Renal cortical epithelial cell (primary cell): ENCODE data around the gene KRT27. TPM values are rescaled to one million over a fixed set of nuclear protein-coding genes. Genes with fewer than 3 reads are reported as not detected.
"Not testable (repeated sequence)": the region's sequence is repeated elsewhere in the genome, so short reads cannot be mapped to it uniquely, and the experiment has no call there.

Experiments
- DNase-seq: peaks from one replicate; pipeline ENCODE4 v3.0.0-alpha.2; 2011; ENCODE audit warnings: low read depth
- total RNA-seq: library from RNA; depleted of rRNA; stranded (reverse); fragments of >200 nt; gene quantifications from 2 replicates; pipeline ENCODE4 v1.2.3, GENCODE V29; 2014

The KRT27 gene, protein sequence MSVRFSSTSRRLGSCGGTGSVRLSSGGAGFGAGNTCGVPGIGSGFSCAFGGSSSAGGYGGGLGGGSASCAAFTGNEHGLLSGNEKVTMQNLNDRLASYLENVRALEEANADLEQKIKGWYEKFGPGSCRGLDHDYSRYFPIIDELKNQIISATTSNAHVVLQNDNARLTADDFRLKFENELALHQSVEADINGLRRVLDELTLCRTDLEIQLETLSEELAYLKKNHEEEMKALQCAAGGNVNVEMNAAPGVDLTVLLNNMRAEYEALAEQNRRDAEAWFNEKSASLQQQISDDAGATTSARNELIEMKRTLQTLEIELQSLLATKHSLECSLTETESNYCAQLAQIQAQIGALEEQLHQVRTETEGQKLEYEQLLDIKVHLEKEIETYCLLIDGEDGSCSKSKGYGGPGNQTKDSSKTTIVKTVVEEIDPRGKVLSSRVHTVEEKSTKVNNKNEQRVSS
- not detected in 2 replicates for total RNA-seq

DNA sequence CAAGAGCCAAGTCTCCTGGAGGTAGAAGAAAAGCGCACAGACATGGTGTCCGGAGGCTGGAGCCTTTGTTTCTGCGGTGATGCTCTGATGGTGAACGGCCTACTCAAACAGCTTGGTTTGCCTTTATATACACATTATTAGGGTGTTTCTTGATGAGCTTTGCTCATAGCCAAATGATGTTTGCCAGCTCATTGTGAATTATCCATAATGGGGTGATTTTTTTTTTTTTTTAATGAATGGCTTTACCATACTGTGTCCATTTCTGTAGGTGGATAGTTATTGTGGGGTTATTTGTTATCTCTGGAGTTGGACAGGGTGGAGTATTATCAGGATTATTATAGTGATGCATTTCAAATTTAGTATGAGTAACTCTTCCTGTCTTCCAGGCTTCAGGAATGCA, at the start of gene KRT27:
Gene KRT27, minus strand, starts transcription at position 101 of the 400 bp plus-strand sequence. Its CDS starts 57 bp downstream, at position 44.
- no peak for DNase-seq

DNA sequence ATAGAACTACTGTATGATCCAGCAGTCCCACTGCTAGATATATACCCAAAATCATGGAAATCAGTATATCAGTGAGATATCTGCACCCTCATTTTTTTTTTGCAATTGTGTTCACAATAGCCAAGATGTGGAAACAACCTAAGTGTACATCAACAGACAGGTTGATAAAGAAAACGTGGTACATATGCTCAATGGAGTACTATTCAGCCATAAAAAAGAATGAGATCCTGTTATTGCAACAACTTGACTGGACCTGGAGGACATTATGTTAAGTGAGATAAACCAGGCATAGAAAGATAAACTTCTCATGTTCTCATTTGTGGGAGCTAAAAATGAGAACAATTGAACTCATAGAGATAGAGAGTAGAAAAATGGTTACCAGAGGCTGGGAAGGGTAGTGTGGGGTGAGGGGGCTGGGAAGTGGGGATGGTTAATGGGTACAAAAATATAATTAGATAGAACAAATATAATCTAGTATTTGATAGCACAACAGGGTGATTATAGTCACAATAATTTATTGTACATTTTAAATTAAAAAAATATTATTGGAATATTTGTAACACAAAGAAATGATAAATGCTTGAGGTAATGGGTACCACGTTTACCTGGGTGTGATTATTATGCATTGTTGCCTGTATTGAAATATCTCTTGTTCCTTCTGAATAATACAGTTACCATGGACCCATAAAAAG, 47.9 kb upstream of the KRT27 start:
- no peak for DNase-seq

DNA sequence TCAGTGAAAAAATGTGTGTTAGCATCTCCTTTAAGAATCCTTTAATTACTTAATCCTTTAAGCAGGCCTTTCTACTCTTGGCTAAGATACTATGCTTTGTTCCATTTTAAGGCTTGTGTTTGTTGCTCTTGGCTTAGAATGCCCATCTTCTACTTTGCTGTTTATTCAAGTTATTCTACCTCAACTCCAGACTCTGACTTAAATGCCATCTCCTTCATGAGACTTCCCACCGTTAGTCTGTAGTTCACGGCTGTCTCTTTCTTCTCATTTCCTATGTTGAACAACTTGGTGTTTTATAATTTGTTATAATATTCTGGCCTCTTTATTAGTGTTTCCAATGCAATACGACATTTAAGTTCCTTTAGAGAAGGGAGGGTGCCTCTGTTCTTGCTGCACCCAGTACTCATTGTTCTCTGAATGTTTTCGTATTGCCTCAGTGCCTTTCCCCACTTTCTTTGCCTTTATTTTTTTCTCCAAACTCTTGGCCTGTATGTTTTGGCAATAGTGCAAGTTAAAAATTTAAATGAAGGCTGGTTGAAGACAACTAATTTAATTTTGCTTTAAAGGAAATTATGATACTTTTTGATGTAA, 46.2 kb upstream of the KRT27 start:
- no peak for DNase-seq

DNA sequence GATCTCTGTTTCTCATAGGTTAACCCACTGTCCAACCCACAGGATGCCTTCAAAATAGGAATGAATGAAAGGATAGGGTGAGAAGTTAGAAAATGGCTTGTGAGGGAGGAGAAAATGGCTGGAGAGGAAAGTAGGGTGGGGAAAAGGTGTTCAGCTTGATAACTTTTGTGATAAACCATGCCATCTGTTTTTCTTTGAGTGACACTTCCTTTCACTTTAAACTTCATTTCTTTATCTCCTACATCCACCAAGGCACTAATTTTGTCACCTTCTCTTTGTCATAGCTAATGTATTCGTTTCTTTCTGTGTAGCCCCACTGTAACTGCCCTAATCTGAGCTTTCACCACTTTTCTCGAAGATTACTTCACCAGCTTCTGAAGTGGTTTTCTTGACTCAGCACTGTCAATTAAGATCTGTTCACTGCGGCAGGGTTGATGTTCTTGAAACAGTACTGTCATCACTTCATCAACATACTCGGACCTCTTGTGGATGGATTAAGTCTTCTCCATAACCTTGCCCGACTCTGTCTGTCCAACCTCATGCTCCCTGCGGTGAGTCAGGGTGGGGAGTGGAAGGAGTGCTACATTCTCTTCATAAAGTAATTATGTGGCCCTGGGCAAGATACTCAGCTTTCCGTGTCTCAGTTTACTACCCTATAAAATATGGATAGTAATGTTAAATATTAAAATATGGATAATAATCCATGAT, 45.5 kb upstream of the KRT27 start:
- DNase-seq = no peak

DNA sequence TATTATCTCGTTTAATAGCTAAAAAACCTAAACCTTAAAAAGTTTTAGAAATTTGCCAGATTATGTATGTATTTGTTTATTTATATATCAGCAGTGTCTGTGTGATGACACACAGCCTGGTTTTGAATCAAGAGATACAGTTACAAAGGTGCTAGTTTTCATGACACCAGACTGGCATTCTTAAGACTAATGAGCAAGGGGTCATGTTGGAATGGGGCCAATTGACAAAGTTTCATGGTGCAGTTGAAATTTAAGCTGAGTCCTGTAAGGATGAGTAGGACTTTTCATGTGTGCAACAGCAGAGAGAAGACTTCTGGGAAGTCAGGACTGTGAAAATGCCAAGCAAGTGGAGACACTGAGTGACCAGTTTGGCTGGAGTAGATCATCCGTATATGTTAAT, 43.2 kb upstream of the KRT27 start:
- DNase-seq = peak; percentile 10

DNA sequence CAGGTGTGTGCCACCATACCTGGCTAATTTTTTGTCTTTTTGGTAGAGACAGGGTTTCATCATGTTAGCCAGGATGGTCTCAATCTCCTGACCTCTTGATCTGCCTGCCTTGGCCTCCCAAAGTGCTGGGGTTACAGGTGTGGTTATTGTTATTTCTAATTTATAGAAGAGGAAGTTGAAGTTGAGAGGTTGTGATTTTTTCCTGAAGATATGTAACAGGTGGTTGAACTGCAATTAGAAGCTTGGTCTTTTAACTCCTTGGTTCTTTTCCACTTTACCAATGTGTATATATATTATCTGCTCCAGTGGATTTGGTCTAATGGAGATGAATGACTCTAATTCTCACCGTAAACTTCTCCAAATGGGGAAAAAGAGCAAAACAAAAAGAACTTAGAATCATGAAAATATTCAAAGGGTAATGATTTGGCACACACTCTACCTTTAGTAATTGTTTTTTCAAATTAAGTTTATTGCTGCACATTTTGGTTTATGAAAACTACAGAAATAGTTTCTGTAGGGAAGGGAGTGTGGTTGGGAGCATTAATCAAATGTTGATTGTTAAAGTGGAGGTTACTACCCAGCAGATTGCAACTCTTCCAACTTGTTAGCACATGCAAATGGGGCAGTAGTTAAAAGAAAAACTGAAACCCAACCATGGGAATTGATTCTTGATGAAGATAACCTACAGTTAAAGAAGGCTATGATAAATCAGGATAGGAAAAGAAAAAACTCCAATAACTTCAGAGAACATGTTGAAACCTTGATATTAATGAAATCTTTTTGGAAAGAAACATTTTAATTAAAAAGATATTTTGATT, 41.9 kb upstream of the KRT27 start:
- no peak for DNase-seq

DNA sequence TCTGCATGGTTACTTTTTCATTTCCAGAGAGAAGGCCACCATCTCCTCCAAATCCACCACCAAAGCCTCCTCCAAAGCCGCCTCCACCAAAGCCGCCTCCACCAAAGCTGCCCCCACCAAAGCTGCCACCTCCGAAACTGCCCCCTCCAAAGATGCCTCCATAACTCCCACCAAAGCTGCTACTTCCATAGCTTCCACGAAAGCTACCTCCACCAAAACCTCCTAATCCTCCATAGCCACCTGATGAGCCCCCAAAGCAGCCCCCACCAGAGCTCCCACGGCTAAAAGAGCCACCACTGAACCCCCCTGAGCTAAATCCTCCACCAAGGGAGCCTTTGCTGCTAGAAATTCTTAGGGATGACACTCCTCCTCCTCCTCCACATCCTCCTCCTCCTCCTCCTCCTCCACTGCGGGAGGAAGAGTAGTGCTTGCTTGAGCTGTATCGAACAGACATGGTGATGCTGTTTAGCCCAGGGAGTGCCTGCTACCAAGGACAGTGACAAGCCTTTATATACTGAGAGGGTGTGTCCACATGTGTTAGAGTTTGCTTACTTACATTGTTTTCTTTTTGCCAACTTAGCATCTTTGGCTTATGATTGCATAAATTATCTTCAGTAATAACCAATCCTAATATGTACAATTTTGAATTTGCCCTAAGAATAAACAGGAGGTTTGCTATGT, 39.9 kb upstream of the KRT27 start, which contains the start of gene KRT10:
Gene KRT10, minus strand, starts transcription at position 483 of the 681 bp plus-strand sequence. Its CDS starts 29 bp downstream, at position 454.
- no peak for DNase-seq

DNA sequence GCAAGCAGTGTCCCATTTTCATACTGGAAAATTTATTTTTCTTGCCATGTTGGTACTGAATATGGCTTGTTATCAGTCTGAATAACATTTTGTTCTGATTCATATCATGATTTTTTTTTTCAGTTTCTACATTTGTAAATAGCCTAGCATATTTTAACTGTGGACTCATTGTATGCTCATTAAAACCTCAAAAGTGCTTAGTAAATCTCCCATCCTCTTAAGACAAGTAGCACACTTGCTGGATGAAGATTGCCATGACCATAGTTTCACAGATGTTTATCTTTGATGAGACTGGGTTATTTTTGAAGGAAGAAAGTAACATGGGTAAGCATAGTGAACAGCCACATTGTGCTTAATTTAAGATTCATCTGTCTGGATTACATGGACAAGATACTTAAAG, 39.2 kb upstream of the KRT27 start:
- no peak for DNase-seq

DNA sequence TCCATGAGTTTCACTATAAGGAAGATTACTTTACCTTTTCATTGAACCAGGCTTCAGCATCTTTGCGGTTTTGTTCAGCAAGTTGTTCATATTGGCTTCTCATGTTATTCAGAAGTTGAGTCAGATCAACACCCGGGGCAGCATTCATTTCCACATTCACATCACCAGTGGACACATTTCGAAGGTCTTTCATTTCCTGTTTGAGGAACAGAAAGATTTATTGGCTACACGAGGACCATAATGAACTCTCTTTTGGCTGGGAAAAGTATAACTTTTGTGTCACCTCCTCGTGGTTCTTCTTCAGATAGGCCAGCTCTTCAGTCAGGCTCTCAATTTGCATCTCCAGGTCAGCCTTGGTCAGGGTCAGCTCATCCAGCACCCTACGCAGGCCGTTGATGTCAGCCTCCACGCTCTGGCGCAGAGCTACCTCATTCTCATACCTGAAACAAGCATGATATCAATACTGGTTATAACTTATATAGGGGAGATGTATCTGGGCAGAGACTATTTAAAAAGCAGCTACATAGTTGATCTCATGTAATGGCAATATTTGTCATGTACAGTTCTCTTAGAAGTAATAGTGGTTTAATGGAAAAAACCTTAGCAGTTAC, 38.0 kb upstream of the KRT27 start:
- no peak for DNase-seq

DNA sequence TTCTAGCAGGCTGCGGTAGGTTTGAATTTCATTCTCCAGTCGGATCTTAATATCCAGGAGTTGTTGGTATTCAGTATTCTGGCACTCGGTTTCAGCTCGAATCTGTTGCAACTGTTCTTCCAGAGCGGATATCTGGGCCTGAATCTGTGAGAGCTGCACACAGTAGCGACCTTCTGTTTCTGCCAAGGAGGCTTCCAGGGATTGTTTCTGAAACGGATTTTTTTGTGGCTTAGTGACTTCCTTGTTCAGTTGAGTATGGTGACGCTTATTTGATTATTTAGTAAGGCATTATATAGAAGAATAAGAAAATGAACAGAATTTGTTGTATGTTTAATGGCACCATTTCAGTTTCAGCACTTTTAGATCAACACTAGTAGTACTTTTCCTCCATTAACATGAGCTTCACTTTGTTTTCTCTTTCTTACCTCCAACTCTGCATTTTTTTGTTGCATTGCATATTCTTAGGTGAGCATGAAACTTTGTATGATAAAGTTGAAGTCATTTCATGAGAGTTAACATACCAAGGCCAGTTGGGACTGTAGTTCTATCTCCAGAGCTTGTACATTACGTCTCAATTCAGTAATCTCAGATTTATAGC, 37.3 kb upstream of the KRT27 start:
- peak; percentile 8 for DNase-seq

DNA sequence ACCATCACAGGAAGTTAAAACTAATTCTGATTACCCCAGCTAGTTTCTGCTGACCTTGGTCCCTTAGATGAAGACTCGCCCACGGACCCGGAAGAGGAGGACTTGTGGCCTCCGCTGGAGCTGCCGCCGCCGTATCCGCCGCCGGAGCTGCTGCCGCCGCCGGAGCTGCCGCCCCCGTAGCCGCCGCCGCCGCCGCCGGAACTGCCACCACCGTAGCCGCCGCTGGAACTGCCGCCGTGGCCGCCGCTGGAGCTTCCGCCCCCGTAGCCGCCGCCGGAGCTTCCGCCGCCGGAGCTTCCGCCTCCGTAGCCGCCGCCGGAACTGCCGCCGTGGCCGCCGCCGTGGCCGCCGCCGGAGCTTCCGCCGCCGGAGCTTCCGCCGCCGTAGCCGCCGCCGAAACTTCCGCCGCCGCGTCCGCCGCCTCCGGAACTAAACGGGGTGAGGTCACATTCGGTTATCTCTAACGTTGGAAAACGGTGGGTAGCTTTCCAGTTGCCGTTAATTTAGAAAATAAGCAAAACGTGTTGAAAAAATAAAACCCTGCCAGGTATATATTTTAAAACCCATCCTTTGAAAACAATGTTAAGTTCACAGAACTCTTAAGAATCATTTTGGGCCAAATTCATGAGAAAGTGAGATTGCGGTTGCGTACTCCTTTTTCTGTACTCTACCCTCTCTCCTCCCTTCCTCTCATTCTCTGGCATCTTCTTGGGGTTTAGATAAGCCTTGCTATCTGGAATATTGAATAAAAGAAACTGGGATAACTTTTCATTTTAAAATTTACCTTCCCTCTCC, 36.6 kb upstream of the KRT27 start:
- DNase-seq = peak; percentile 52

DNA sequence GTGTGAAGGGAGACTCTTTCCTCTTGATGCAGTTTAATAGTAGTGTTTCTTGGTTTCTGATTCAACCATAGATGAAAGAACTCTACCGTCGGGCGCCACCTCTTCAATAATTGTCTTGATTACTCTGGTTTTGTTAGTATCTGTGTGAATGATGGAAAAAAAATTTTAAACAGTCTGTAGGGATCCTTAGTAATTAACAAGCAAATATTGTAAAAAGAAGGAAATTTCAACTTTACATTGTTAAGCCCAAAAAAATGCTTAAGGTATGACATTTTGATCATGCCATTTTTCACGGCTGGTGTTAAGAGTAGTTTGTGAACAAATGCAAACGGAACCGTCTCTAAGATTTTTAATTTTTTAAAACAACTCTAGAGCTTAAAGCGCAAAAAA, 36.0 kb upstream of the KRT27 start:
- DNase-seq = no peak

DNA sequence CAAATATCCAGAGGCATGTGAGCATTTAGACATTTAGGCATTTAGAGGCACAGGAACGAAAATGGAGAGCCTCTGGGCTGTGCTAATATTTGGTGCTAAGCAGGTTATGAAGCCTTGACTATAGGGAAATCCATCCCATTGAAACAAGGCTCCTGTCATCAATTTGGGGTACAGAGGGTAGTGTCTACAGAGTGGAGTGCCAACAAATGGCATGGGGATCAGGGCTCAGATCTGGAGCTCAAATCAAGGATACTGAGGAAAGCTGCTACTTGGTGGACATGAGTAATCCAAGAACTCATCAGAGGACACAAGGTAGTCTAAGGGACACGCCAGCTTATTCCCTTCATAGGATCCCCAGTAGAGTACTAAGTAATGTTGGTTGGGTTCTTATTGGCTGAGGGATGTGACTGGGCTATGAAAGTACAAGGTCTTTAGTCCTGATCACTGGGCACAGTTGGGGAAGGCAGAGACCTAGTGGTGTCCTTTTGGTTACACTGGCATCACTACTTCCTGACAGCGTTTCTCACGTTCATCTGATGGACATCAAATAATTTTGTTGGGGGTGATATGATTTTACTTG, 34.8 kb upstream of the KRT27 start:
- DNase-seq = no peak

DNA sequence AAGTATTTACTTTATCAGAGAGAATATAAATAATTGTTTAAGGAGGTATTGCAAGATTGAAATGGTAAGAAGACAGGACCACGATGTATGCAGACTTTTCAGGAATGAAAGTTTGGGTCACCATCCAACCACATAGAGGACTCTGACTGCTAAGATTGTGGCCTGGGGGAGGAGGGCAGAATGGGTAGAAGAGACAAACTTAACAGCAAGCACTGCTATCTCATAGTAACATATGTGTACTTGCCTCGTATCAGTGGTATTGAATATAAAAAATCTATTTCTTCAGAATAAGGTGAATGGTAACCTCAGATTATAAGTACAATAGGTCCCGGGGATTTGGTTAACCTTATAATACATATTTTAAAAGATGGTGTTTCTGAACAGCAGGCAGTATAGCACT, 34.2 kb upstream of the KRT27 start:
- no peak for DNase-seq

DNA sequence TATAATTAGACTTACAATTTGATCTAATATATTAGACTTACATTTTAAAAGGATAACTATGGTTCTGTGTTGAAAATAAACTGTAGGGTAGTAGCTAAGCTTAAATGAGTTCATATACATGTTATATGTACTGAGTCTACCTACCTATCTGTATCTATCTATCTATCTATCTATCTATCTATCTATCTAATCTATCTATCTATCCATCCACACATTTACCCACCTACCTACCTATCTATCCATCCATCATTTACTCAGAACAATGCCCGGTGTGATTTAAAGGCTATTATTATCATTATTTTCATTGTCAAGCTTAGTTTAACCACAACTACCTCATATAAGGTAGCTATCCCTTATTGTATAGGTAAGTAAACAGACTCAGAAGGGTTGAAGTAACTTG, 33.0 kb upstream of the KRT27 start:
- DNase-seq = no peak

DNA sequence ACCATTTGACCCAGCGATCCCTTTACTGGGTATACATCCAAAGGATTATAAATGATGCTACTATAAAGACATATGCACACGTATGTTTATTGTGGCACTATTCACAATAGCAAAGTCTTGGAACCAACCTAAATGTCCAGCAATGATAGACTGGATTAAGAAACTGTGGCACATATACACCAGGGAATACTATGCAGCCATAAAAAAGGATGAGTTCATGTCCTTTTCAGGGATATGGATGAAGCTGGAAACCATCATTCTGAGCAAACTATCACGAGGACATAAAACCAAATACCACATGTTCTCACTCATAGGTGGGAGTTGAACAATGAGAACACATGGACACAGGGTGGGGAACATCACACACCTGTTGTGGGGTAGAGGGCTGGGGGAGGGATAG, 32.3 kb upstream of the KRT27 start:
- not testable (repeated sequence) for DNase-seq

DNA sequence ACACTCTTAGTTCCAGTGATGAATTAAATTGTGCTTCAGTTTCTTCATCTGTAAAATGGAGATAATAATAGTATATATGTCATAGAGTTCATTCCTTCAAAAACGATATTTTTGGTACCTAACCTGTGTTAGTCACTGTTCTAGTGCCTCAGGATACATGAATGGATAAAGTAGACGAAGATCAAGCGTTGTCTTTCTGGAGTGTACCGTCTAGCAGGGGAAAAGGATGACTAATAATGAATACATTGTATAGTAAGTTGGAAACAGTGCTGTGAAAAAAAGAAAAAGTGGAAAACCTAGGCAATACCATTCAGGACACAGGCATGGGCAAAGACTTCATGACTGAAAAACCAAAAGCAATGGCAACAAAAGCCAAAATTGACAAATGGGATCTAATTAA, 31.5 kb upstream of the KRT27 start:
- DNase-seq = no peak

DNA sequence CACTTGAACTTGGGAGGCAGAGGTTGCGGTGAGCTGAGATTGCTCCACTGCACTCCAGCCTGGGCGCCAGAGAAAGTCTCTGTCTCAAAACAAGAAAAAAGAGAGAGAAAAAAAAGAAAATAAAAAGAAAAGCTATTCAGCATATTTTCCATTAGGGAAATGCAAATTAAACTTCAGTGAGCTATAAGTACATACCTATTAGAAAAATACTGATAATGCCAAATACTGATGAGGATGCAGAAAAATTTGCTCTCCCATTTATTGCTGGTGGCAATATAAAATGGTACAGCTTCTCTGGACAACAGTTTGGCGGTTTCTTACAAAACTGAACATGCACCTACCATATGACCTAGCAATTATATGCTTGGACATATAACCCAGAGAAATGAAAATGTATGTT, 30.3 kb upstream of the KRT27 start:
- DNase-seq = no peak

DNA sequence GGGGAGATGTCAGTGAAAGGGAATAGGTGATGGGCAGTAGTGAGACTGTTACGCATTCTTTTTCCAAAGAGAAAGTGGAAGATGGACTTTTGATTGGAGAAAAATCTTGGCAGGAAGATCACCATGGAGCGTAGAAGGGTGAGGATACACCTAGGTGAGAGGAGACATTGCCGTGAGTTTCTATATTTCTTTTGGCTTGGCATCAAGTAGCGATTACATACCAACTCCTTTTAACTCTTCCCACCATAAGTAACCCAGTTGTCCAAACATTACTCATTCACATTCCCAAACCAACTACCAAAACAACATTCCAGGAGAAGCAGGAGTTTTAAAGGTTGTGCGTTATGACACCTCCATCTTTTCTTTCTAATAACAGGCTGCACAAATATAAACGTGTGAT, 28.1 kb upstream of the KRT27 start:
- peak; percentile 64 for DNase-seq
